Measurements from ENCODE around the gene TXNDC11. TPM values are rescaled to one million over a fixed set of nuclear protein-coding genes. Genes with fewer than 3 reads are reported as not detected.
A peak's percentile ranks its signal among the peaks of the same experiment; 100 is the strongest.

Gene TXNDC11
- total RNA-seq, 4 donors from 2014 or later: 27.7 to 47.8 (median 40.0) TPM

GRCh38 chr16:11649276-11649675 is 93.4 kb downstream of the TXNDC11 start:
- TF ChIP-seq POLR2A (IDR thresholded peaks at IDR 0.05): no peak
- TF ChIP-seq, protein P1, sequence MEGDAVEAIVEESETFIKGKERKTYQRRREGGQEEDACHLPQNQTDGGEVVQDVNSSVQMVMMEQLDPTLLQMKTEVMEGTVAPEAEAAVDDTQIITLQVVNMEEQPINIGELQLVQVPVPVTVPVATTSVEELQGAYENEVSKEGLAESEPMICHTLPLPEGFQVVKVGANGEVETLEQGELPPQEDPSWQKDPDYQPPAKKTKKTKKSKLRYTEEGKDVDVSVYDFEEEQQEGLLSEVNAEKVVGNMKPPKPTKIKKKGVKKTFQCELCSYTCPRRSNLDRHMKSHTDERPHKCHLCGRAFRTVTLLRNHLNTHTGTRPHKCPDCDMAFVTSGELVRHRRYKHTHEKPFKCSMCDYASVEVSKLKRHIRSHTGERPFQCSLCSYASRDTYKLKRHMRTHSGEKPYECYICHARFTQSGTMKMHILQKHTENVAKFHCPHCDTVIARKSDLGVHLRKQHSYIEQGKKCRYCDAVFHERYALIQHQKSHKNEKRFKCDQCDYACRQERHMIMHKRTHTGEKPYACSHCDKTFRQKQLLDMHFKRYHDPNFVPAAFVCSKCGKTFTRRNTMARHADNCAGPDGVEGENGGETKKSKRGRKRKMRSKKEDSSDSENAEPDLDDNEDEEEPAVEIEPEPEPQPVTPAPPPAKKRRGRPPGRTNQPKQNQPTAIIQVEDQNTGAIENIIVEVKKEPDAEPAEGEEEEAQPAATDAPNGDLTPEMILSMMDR (IDR thresholded peaks at IDR 0.05): no peak
- whole genome bisulfite sequencing, 2 donors: 78 to 80% methylated on average over 7 of the region's 7 CpGs
- intact Hi-C loops (cut with DNase I; ENCODE audit: low total_unique reads): loop anchor here (10.0 kb wide), 1 partner anchor 76 kb away; no protein-coding TSS in a partner anchor
- no peak for DNase-seq (ENCODE audit: low spot score in 2 of 2)
- no peak overlapping the region for H3K4me3 ChIP-seq (ENCODE audit: low read depth, poor library complexity, severe bottlenecking)

DNA sequence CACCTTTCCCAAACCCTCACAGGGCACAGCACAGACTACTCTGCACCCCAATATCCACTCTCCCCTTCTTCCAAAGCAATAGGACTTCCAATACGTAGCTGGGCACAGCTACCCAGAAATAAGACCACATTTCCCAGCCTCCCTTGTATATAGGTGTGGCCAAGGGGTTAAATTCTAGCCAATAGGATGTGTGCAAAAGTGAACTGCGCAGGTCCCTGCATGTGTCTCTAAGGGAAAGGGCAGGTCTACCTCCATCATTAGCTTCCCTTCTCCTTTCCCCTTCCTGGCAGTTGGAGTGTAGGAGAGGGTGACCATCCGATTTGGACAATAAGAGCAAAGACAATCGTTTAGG is 99.9 kb downstream of the TXNDC11 start:
- whole genome bisulfite sequencing, 2 donors: 48 to 57% methylated on average over 4 of the region's 4 CpGs
- intact Hi-C loops (cut with DNase I; ENCODE audit: low total_unique reads): loop anchor here (10.0 kb wide), 1 partner anchor 82 kb away; no protein-coding TSS in a partner anchor
- TF ChIP-seq, protein P1 (IDR thresholded peaks at IDR 0.05): no peak
- TF ChIP-seq POLR2A (IDR thresholded peaks at IDR 0.05): no peak
- no peak for DNase-seq (ENCODE audit: low spot score in 2 of 2)
- no peak overlapping the region for H3K4me3 ChIP-seq (ENCODE audit: low read depth, poor library complexity, severe bottlenecking)

GRCh38 chr16:11640987-11641817 is 101.5 kb downstream of the TXNDC11 start:
- no peak for TF ChIP-seq POLR2A (IDR thresholded peaks at IDR 0.05)
- TF ChIP-seq, protein P1 (IDR thresholded peaks at IDR 0.05): peak in 1 of 3 donors; percentile 89
- intact Hi-C loops (cut with DNase I; ENCODE audit: low total_unique reads): loop anchor here (10.0 kb wide), 1 partner anchor 84 kb away; no protein-coding TSS in a partner anchor
- 38% methylated on average over 20 of the region's 20 CpGs for WGBS, 2 donors
- no peak for DNase-seq (ENCODE audit: low spot score in 2 of 2)
- no peak overlapping the region for H3K4me3 ChIP-seq (ENCODE audit: low read depth, poor library complexity, severe bottlenecking)

DNA sequence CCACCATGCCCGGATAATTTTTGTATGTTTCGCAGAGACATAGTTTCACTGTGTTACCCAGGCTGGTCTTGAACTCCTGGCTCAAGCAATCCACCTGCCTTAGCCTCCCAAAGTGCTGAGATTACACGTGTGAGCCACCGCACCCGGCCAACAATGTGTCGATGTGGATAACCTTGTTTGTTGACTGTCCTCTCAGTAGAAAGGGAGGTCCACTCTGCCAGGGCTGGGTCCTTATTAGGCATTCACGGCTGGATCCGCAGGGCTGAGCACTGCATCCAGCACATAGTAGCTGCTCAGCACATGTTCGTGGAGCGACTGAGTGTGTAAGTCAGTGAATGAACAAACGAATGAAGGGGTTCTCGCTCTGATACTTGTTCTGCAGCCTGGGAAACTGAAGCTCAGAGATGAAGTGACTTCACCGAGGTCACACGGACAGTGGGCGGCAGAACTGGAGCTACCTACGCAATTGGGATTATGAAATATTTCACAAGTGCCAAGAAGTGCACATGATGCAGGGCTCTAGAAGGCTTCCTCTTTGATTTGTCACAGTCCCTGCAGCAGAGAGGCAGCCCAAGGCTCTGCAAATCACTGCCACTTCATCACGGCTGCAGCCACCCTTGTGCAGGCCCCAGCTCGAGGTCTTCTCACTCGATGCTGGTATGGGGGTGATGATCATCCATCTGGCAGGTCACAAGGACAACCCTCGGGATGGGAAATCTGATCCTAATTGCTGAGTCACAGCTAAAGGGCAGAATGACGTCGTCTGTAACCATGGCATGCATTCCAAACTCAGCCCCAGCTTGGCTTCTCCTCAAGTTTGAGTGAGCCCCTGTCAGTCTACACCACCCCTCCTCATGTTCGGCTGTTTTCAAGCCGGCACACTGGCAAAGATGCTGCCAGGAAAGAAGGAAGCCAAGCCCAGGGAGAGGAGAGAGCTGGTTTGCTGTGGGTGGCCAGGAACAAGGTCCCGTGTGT is 102.4 kb downstream of the TXNDC11 start:
- no peak overlapping the region for H3K4me3 ChIP-seq (ENCODE audit: low read depth, poor library complexity, severe bottlenecking)
- 31 to 33% methylated on average over 25 of the region's 25 CpGs for WGBS, 2 donors
- TF ChIP-seq POLR2A (IDR thresholded peaks at IDR 0.05): no peak
- TF ChIP-seq, protein P1 (IDR thresholded peaks at IDR 0.05): peak in 1 of 3 donors; percentile 18
- peak; percentile 94 to 96 for DNase-seq (ENCODE audit: low spot score in 2 of 2)
- intact Hi-C loops (cut with DNase I; ENCODE audit: low total_unique reads): loop anchor here (10.0 kb wide), 1 partner anchor 85 kb away; no protein-coding TSS in a partner anchor

- H3K4me3 ChIP-seq (ENCODE audit: low read depth, poor library complexity, severe bottlenecking): no peak overlapping the region
- WGBS, 2 donors: 46 to 48% methylated on average over 4 of the region's 4 CpGs
- intact Hi-C loops (cut with DNase I; ENCODE audit: low total_unique reads): no loop called here
- TF ChIP-seq, protein P1 (IDR thresholded peaks at IDR 0.05): no peak
- TF ChIP-seq POLR2A (IDR thresholded peaks at IDR 0.05): no peak
- DNase-seq (ENCODE audit: low spot score in 2 of 2): no peak
Measured at GRCh38 chr16:11639008-11639562, 103.6 kb downstream of the TXNDC11 start.

All from lower leg skin (tissue), 4 donors.